HCT116 (cell line): ENCODE results near the gene ADH1C. TPM values are rescaled to one million over a fixed set of nuclear protein-coding genes. Genes with fewer than 3 reads are reported as not detected.

Experiments used
- ATAC-seq: fragments of 200-7000 bp; cut with Tn5 transposase; 2 replicates; pipeline ENCODE4 v1.9.1; 2020; ENCODE audit warnings: mild to moderate bottlenecking, moderate library complexity
- BruUV-seq: library from RNA; stranded (reverse); fragments of 400-500 nt; replicated peaks from 2 replicates; lab custom pipeline; 2021; lab: Mats Ljungman, UMichigan
- CTCF ChIA-PET: fragments of 300-600 bp; sonication (Branson Sonifier 250); formaldehyde crosslinking; loops from one replicate; lab custom pipeline; 2021; ENCODE audit warnings: antibody characterized with exemption; lab: Charles Lee
- POLR2A ChIA-PET: fragments of 300-600, 350-600 bp; sonication (Branson Sonifier 250); formaldehyde crosslinking; loops from one replicate; lab custom pipeline; 2021; ENCODE audit warnings: antibody characterized with exemption; lab: Charles Lee
- RAD21 ChIA-PET, 2 experiments: fragments of 300-600 bp; sonication (Branson Sonifier 250); formaldehyde crosslinking; loops; one replicate each; lab custom pipeline; 2023; ENCODE audit warnings: low total read pairs in 2 of 2; ENCODE audit not compliant: uncharacterized antibody in 2 of 2, unreplicated experiment in 2 of 2, low non-redundant PET in 1 of 2; lab: Charles Lee
- DNase-seq: peaks from one replicate; pipeline ENCODE4 v3.0.0-alpha.2; 2010; ENCODE audit warnings: low read depth, low spot score
- H2AFZ ChIP-seq: fragments of 200-600 bp; shearing (Covaris generic), sonication (generic); 2 replicates; pipeline ENCODE4 v1.6.1; 2017; ENCODE audit warnings: low read depth, mixed run types, mixed read lengths, antibody characterized with exemption, low read length; ENCODE audit not compliant: poor library complexity, severe bottlenecking
- H3K27ac ChIP-seq: 2 replicates; pipeline ENCODE4 v1.5.1; 2012; ENCODE audit warnings: low read depth, low read length
- H3K27me3 ChIP-seq: fragments of 200-600 bp; sonication (generic); 2 replicates; pipeline ENCODE4 v1.6.1; 2016; ENCODE audit warnings: mixed run types, low read length, mixed read lengths; ENCODE audit not compliant: insufficient read depth
- H3K36me3 ChIP-seq, 2 experiments: fragments of 200-500 bp in 1 of 2; fragments of 200-600 bp in 1 of 2; sonication (Bioruptor generic) in 1 of 2; sonication (generic) in 1 of 2; 2 replicates each; pipeline versions ENCODE4 v1.5.1 to v1.6.1; 2014 to 2016; ENCODE audit warnings: low read length in 2 of 2, inconsistent platforms in 1 of 2, mixed read lengths in 1 of 2, mixed run types in 1 of 2; ENCODE audit not compliant: insufficient read depth in 2 of 2, control insufficient read depth in 1 of 2
- H3K4me1 ChIP-seq, 2 experiments: fragments of 200-600 bp in 1 of 2; sonication (generic) in 1 of 2; 2 replicates each; pipeline versions ENCODE4 v1.5.1 to v1.6.1; 2012 to 2017; ENCODE audit warnings: low read length in 2 of 2, inconsistent platforms in 1 of 2, mild to moderate bottlenecking in 1 of 2, mixed read lengths in 1 of 2, mixed run types in 1 of 2, moderate library complexity in 1 of 2; ENCODE audit not compliant: insufficient read depth in 2 of 2, control insufficient read depth in 1 of 2
- H3K4me2 ChIP-seq: fragments of 200-600 bp; sonication (generic); 2 replicates; pipeline ENCODE4 v1.6.1; 2017; ENCODE audit warnings: mixed run types, low read length, mixed read lengths
- H3K4me3 ChIP-seq, 2 experiments: fragments of 200-600 bp in 1 of 2; sonication (generic) in 1 of 2; replicated peaks in 1 of 2; 2 replicates each; pipeline ENCODE4 v1.5.1; 2011 to 2016; ENCODE audit warnings: low read length in 2 of 2, control low read depth in 1 of 2, low read depth in 1 of 2, mild to moderate bottlenecking in 1 of 2, mixed read lengths in 1 of 2, mixed run types in 1 of 2
- H3K79me2 ChIP-seq: fragments of 200-600 bp; sonication (generic); 2 replicates; pipeline ENCODE4 v1.6.1; 2017; ENCODE audit warnings: mild to moderate bottlenecking, mixed run types, low read length, moderate library complexity, mixed read lengths; ENCODE audit not compliant: insufficient read depth
- H3K9ac ChIP-seq: fragments of 200-600 bp; sonication (generic); 2 replicates; pipeline ENCODE4 v1.6.1; 2016; ENCODE audit warnings: low read length, mixed read lengths
- H3K9me2 ChIP-seq: fragments of 200-600 bp; sonication (generic), shearing (Covaris generic); 2 replicates; pipeline ENCODE4 v1.6.1; 2017; ENCODE audit warnings: mixed run types, mild to moderate bottlenecking, moderate library complexity; ENCODE audit not compliant: insufficient read depth
- H3K9me3 ChIP-seq, 2 experiments: fragments of 200-500 bp in 1 of 2; fragments of 200-600 bp in 1 of 2; sonication (Bioruptor generic) in 1 of 2; sonication (generic) in 1 of 2; 2 replicates each; pipeline ENCODE4 v1.6.1; 2014 to 2017; ENCODE audit warnings: low read length in 2 of 2, mixed read lengths in 2 of 2, inconsistent platforms in 1 of 2, low read depth in 1 of 2, mild to moderate bottlenecking in 1 of 2, mixed run types in 1 of 2, moderate library complexity in 1 of 2; ENCODE audit not compliant: control insufficient read depth in 1 of 2, insufficient read depth in 1 of 2
- H4K20me1 ChIP-seq: fragments of 200-600 bp; sonication (generic), shearing (Covaris generic); 2 replicates; pipeline ENCODE4 v1.6.1; 2017; ENCODE audit warnings: mixed run types, mild to moderate bottlenecking, moderate library complexity; ENCODE audit not compliant: insufficient read depth
- ATF3 ChIP-seq: IDR thresholded peaks from 2 replicates; pipeline ENCODE4 v1.6.1; 2012
- CBX3 ChIP-seq: IDR thresholded peaks from 2 replicates; pipeline ENCODE4 v1.6.1; 2012; ENCODE audit warnings: low read depth
- CEBPB ChIP-seq: IDR thresholded peaks from 2 replicates; pipeline ENCODE4 v1.6.1; 2012; ENCODE audit warnings: low read depth
- CTCF ChIP-seq, 3 experiments: fragments of 200-600 bp in 1 of 3; sonication (generic) in 1 of 3; IDR thresholded peaks in 2 of 3; conservative IDR thresholded peaks in 1 of 3; 2 replicates each; pipeline ENCODE4 v1.5.1; 2012 to 2017; ENCODE audit warnings: low read depth in 2 of 3, low read length in 2 of 3, antibody characterized with exemption in 1 of 3, borderline replicate concordance in 1 of 3, control low read depth in 1 of 3, mild to moderate bottlenecking in 1 of 3, mixed read lengths in 1 of 3, mixed run types in 1 of 3, moderate library complexity in 1 of 3; ENCODE audit not compliant: insufficient read depth in 1 of 3
- EGR1 ChIP-seq: IDR thresholded peaks from 2 replicates; pipeline ENCODE4 v1.6.1; 2012; ENCODE audit warnings: low read depth
- ELF1 ChIP-seq: IDR thresholded peaks from 2 replicates; pipeline ENCODE4 v1.6.1; 2012; ENCODE audit warnings: low read depth, borderline replicate concordance
- EZH2 ChIP-seq: fragments of 200-600 bp; sonication (generic); IDR thresholded peaks from 2 replicates; pipeline ENCODE4 v1.6.1; 2017; ENCODE audit warnings: antibody characterized with exemption, mixed run types
- FOSL1 ChIP-seq: IDR thresholded peaks from 2 replicates; pipeline ENCODE4 v1.6.1; 2012; ENCODE audit warnings: low read depth
- JUND ChIP-seq: IDR thresholded peaks from 2 replicates; pipeline ENCODE4 v1.6.1; 2012
- MAX ChIP-seq: IDR thresholded peaks from 2 replicates; pipeline ENCODE4 v1.6.1; 2012
- POLR2A ChIP-seq: IDR thresholded peaks from 2 replicates; pipeline ENCODE4 v1.7.0; 2011; ENCODE audit warnings: borderline replicate concordance; ENCODE audit not compliant: insufficient read depth, insufficient read length; ENCODE audit errors: extremely low read depth
- POLR2AphosphoS5 ChIP-seq: IDR thresholded peaks from 2 replicates; pipeline ENCODE4 v1.6.1; 2011; ENCODE audit warnings: mild to moderate bottlenecking, low read depth, low read length, moderate library complexity
- RAD21 ChIP-seq: IDR thresholded peaks from 2 replicates; pipeline ENCODE4 v1.6.1; 2012; ENCODE audit warnings: low read depth, mild to moderate bottlenecking
- SP1 ChIP-seq: IDR thresholded peaks from 2 replicates; pipeline ENCODE4 v1.6.1; 2012; ENCODE audit warnings: low read depth
- YY1 ChIP-seq: IDR thresholded peaks from 2 replicates; pipeline ENCODE4 v1.6.1; 2011; ENCODE audit warnings: low read length, low read depth, moderate library complexity, mild to moderate bottlenecking; ENCODE audit not compliant: insufficient replicate concordance; ENCODE audit errors: extremely low read depth
- ZBTB33 ChIP-seq: IDR thresholded peaks from 2 replicates; pipeline ENCODE4 v1.6.1; 2011; ENCODE audit warnings: mild to moderate bottlenecking, low read length, moderate library complexity; ENCODE audit not compliant: insufficient replicate concordance; ENCODE audit errors: extremely low read depth
- ZNF274 ChIP-seq: fragments of 200-500 bp; sonication (Bioruptor generic); IDR thresholded peaks from 2 replicates; pipeline ENCODE4 v1.6.1; 2014; ENCODE audit warnings: mild to moderate bottlenecking, low read depth, low read length, inconsistent platforms
- intact Hi-C: fragments of 100-400 bp; cut with micrococcal nuclease; formaldehyde crosslinking; loops from 2 replicates; pipeline ENCODE4 v1.10.0; 2022
- total RNA-seq: library from RNA; stranded (reverse); gene quantifications from one replicate; pipeline ENCODE4 v1.2.1, GENCODE V29; 2021; ENCODE audit not compliant: unreplicated experiment

The ADH1C gene
- total RNA-seq, 1 experiment from 2014 or later = not detected

- no peaks in the 10 kb centered on the region for H3K36me3 ChIP-seq
- H2AFZ ChIP-seq = no peak overlapping the region
- CTCF ChIA-PET = no interaction called here
- H3K9ac ChIP-seq = no peak overlapping the region
- POLR2A ChIA-PET = no interaction called here
- no peak overlapping the region for H3K27ac ChIP-seq
- RAD21 ChIA-PET = no interaction called here
- no peak for TF ChIP-seq JUND
- TF ChIP-seq YY1 = no peak
- no peak for TF ChIP-seq EGR1
- no peak for TF ChIP-seq ATF3
- TF ChIP-seq CEBPB = no peak
- TF ChIP-seq POLR2A = no peak
- TF ChIP-seq FOSL1 = no peak
- TF ChIP-seq SP1 = no peak
- TF ChIP-seq ZBTB33 = no peak
- no peak for TF ChIP-seq CBX3
- no peak for TF ChIP-seq POLR2AphosphoS5
- TF ChIP-seq CTCF (IDR thresholded peaks at IDR 0.05 in 2 of 3, conservative IDR thresholded peaks at IDR 0.05 in 1 of 3; ENCODE audit: borderline replicate concordance in 1 of 3, insufficient read depth in 1 of 3, low read depth in 2 of 3, low read length in 2 of 3) = no peak
- TF ChIP-seq EZH2 = no peak
- TF ChIP-seq RAD21 = no peak
- no peak for TF ChIP-seq MAX
- no peak for TF ChIP-seq ZNF274
- no peak for TF ChIP-seq ELF1
- no peaks in the 10 kb centered on the region for H3K79me2 ChIP-seq
- H3K27me3 ChIP-seq = no peaks in the 10 kb centered on the region
- no peaks in the 10 kb centered on the region for H3K4me1 ChIP-seq
- H3K4me3 ChIP-seq = no peak overlapping the region
- H3K9me3 ChIP-seq = no peaks in the 10 kb centered on the region
- no peaks in the 10 kb centered on the region for H4K20me1 ChIP-seq
- DNase-seq (no peak), ATAC-seq (no peak)
- BruUV-seq = no TSS peak
- H3K9me2 ChIP-seq = no peaks in the 10 kb centered on the region
- intact Hi-C loops = no loop called here
- no peak overlapping the region for H3K4me2 ChIP-seq
Measured at GRCh38 chr4:99399017-99399416, 46.5 kb upstream of the ADH1C start.
